Prostate gland (tissue), 2 donors: ENCODE data around the gene GRB10. TPM values are rescaled to one million over a fixed set of nuclear protein-coding genes. Genes with fewer than 3 reads are reported as not detected.
"Not testable (repeated sequence)": the region's sequence is repeated elsewhere in the genome, so short reads cannot be mapped to it uniquely, and the experiment has no call there.

Experiments used
- DNase-seq: peaks from one replicate; pipeline ENCODE4 v3.0.0-alpha.2; 2019; ENCODE audit warnings: low spot score
- H3K27ac ChIP-seq, 2 donors: fragments of 200-600 bp; sonication (generic); 2 replicates each; pipeline ENCODE4 v1.5.1; 2017 to 2019
- H3K27me3 ChIP-seq: fragments of 200-600 bp; sonication (generic); replicated peaks from 2 replicates; pipeline ENCODE4 v1.5.1; 2019; ENCODE audit not compliant: insufficient read depth
- H3K36me3 ChIP-seq, 2 donors: fragments of 200-600 bp; sonication (generic); 1 replicate in 1 of 2; 2 replicates in 1 of 2; pipeline versions ENCODE4 v1.5.1 to v1.8.1; 2017 to 2019
- H3K4me1 ChIP-seq: fragments of 200-600 bp; sonication (generic); replicated peaks from 2 replicates; pipeline ENCODE4 v1.5.1; 2019
- H3K4me3 ChIP-seq, 2 donors: fragments of 200-600 bp; sonication (generic); 2 replicates each; pipeline ENCODE4 v1.5.1; 2017 to 2019
- H3K9me3 ChIP-seq: fragments of 200-600 bp; sonication (generic); 2 replicates; pipeline ENCODE4 v1.5.1; 2017
- POLR2A ChIP-seq: fragments of 450-650 bp; IDR thresholded peaks from one replicate; pipeline ENCODE4 v1.6.1; 2016; ENCODE audit warnings: antibody characterized with exemption, mild to moderate bottlenecking
- POLR2AphosphoS5 ChIP-seq: sonication (generic); formaldehyde crosslinking; IDR thresholded peaks from one replicate; pipeline ENCODE4 v1.6.1; 2017; ENCODE audit warnings: antibody characterized with exemption
- WGBS: methylation state at CpG from one replicate; pipeline ENCODE4 v1.1.5; 2018; 5-methylcytosine and 5-hydroxymethylcytosine counted together
- intact Hi-C: fragments of 100-400 bp; cut with DNase I; formaldehyde crosslinking; loops from one replicate; pipeline ENCODE4 v1.14.2; 2022
- total RNA-seq, 2 donors: library from RNA; depleted of rRNA; stranded (reverse); fragments of >200 nt; gene quantifications; one replicate each; pipeline ENCODE4 v1.1.0, GENCODE V29; 2016
- TF ChIP-seq, protein P1 (sequence below), 4 experiments: fragments of 200-600 bp in 2 of 4; fragments of 450-650 bp in 2 of 4; sonication (generic) in 2 of 4; IDR thresholded peaks; 1 replicate in 3 of 4; 2 replicates in 1 of 4; pipeline ENCODE4 v1.5.1; 2016 to 2019; ENCODE audit warnings: antibody characterized with exemption in 4 of 4, mild to moderate bottlenecking in 2 of 4, moderate library complexity in 2 of 4

The GRB10 gene
- total RNA-seq, 2 donors from 2014 or later, result 54.3 to 63.1 TPM

DNA sequence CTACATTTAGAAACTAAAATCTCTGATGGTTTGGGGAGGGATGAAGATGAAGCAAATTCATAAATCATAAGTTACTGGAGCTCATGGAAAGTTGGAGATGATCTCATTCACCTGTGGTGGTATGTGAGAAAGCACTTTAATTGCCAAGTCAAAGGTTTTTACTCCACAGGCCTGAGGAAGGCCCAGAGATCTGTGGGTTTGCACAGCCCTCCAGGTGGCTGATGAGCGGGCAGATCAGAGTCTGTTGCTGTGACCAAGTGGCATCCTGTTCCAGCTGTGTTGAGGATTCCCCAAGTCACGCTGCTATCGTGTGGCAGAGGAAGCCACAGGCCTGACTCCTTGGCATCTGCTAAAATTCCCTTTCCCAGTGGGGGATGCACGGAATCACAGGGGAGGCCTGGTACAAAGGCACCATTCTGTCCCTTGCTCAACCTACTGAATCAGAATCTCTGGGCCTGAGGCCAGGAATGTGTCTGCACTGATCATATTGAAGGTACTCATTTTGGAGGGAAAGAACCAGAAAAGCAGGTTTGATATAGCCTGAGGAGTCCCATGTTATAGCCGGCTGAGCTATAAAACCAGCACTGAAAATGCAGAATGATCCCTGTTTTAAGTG, 197.8 kb downstream of the GRB10 start:
- Histone ChIP-seq H3K9me3 (no peaks in the 10 kb centered on the region), H3K4me1 (no peaks in the 10 kb centered on the region), H3K27ac (no peak overlapping the region), H3K27me3 (no peaks in the 10 kb centered on the region), H3K36me3 (no peaks in the 10 kb centered on the region), H3K4me3 (no peak overlapping the region)
- WGBS, result 42% methylated on average over 5 of the region's 5 CpGs
- peak; percentile 65 for DNase-seq
- TF ChIP-seq POLR2A (no peak), POLR2AphosphoS5 (no peak)
- TF ChIP-seq, protein P1, sequence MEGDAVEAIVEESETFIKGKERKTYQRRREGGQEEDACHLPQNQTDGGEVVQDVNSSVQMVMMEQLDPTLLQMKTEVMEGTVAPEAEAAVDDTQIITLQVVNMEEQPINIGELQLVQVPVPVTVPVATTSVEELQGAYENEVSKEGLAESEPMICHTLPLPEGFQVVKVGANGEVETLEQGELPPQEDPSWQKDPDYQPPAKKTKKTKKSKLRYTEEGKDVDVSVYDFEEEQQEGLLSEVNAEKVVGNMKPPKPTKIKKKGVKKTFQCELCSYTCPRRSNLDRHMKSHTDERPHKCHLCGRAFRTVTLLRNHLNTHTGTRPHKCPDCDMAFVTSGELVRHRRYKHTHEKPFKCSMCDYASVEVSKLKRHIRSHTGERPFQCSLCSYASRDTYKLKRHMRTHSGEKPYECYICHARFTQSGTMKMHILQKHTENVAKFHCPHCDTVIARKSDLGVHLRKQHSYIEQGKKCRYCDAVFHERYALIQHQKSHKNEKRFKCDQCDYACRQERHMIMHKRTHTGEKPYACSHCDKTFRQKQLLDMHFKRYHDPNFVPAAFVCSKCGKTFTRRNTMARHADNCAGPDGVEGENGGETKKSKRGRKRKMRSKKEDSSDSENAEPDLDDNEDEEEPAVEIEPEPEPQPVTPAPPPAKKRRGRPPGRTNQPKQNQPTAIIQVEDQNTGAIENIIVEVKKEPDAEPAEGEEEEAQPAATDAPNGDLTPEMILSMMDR (IDR thresholded peaks at IDR 0.05), result no peak
- intact Hi-C loops, result no loop called here

DNA sequence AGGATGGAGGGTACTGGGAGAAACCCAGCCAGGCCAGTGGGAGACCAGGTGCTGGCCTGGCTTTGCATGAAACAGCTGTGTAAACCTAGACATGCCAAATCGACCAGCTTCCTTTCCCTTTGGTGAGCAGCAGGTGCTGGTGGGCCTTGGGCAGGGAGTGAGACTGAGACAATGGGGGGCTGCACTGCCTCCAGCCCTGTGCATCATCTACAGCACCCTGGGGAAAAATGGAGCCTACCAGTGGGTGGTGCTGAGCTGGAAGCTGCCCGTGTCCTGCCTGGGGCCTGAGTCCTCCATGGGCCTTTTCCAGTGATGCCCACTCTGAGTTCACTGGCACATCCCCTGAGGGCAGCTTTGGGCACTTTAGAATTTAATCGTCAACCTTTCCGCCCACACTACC, 198.3 kb downstream of the GRB10 start:
- H3K4me3 ChIP-seq, result no peak overlapping the region
- intact Hi-C loops, result no loop called here
- H3K36me3 ChIP-seq, result no peaks in the 10 kb centered on the region
- TF ChIP-seq, protein P1 (IDR thresholded peaks at IDR 0.05), result no peak
- 78% methylated on average over 4 of the region's 4 CpGs for WGBS
- no peaks in the 10 kb centered on the region for H3K27me3 ChIP-seq
- H3K27ac ChIP-seq, result no peak overlapping the region
- DNase-seq, result no peak
- H3K9me3 ChIP-seq, result no peaks in the 10 kb centered on the region
- H3K4me1 ChIP-seq, result no peaks in the 10 kb centered on the region

DNA sequence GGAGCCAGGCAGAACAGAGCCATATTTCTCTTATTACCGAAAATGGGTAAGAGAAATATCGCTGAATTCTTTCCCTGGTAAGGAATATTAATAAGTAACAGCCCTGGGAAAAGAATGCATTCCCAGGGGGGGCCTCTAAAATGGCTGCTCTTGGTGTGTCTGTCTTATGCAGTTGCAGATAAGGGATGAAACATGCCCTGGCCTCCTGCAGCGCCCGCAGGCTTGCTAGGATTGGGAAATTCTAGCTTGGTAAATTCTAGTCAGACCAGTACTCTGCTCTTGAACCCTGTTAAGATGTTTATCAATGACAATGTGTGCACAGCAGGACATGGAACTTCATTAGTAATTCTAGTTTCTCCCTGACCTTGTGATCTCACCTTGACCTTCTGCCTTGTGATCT, 199.4 kb downstream of the GRB10 start:
- H3K4me3 ChIP-seq, H3K27me3 ChIP-seq, H3K9me3 ChIP-seq, H3K36me3 ChIP-seq, intact Hi-C loops, H3K4me1 ChIP-seq, H3K27ac ChIP-seq, DNase-seq: not testable (repeated sequence)
- 92% methylated on average over 4 of the region's 4 CpGs for WGBS

DNA sequence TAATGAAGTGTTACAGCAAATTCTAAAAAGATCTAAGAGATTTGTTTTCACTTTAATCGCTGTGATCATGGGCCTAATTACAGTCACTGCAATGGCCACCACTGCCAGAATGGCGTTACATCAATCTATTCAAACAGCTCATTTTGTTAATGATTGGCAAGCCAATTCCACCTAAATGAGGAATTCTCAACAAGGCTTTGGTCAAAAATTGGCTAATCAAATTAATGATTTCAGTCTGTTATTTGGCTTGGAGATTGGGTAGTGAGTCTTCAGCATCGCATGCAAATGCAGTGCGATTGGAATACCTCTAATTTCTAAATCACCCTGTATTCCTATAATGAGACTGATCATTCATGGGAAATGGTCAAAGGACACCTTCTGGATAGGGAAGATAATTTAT, 200.4 kb downstream of the GRB10 start:
- WGBS, result 95% methylated on average over 4 of the region's 4 CpGs
- H3K4me1 ChIP-seq, intact Hi-C loops, H3K27me3 ChIP-seq, H3K9me3 ChIP-seq, H3K27ac ChIP-seq, H3K36me3 ChIP-seq, DNase-seq, H3K4me3 ChIP-seq: not testable (repeated sequence)

DNA sequence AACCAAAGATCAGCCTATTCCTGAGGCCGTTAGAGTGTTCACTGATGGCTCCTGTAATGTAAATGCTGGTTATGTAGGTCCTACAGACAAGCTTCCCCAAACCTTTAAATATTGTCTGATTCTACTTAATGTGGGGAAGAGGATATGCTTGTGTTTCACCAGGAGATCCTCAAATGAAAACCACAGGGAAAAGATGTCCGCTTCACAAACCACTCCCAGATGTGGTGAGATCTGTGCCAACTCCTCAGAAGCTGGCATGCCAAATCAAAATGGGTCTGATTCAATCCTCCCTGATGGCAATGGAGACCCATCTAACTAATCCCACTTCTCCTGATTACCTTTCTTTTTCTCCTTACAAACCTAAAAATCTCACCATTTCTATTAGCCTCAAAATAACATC, 202.0 kb downstream of the GRB10 start:
- H3K36me3 ChIP-seq, H3K27me3 ChIP-seq, DNase-seq, H3K27ac ChIP-seq, H3K4me3 ChIP-seq, H3K9me3 ChIP-seq, H3K4me1 ChIP-seq, intact Hi-C loops: not testable (repeated sequence)
- 88% methylated on average over 2 of the region's 2 CpGs for WGBS

DNA sequence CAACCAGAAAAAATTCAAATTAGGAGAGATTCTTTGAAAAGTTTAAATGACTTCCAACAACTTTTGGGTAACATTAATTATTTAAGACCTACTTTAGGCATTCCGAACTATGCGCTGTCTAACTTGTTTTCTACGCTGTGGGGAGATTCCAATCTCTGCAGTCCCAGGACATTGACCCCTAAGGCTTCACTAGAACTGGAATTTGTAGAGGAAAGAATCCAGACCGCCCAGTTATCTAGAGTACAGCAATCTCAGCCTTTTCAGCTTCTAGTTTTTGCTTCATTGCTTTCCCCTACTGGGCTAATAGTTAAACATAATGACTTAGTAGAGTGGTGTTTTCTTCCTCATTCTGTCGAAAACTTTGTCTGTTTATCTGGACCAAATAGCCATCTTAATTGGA, 202.6 kb downstream of the GRB10 start:
- H3K27ac ChIP-seq, result no peak overlapping the region

DNA sequence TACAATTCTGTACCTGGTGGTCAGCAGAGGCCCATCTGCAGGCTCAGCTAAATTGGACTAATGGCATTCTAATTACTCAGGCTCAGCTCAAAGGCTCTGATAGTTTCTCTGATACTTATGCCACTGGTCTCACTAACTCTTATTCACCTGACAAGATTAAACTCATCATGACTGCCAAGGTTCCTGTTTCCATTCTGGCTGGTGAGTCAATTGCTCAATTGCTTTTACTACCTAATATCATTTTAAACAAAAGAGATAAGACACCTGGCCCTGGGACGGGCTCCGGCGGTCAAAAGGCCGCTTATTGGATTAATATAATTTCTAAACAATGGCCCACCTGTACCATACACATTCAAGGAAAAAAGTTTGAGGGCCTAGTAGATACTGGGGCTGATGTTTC, 204.6 kb downstream of the GRB10 start:
- H3K36me3 ChIP-seq, H3K4me3 ChIP-seq, H3K27me3 ChIP-seq, H3K9me3 ChIP-seq, H3K27ac ChIP-seq, H3K4me1 ChIP-seq, intact Hi-C loops, DNase-seq: not testable (repeated sequence)
- 86% methylated on average over 4 of the region's 4 CpGs for WGBS

More for the DNA sequence above, 202.6 kb downstream of the GRB10 start:
- intact Hi-C loops, result no loop called here
- no peak for DNase-seq
- Histone ChIP-seq H3K36me3 (no peaks in the 10 kb centered on the region), H3K9me3 (no peaks in the 10 kb centered on the region), H3K27me3 (no peaks in the 10 kb centered on the region), H3K4me3 (no peak overlapping the region), H3K4me1 (no peaks in the 10 kb centered on the region)
- WGBS, result 87% methylated on average over 5 of the region's 5 CpGs
- TF ChIP-seq, protein P1 (IDR thresholded peaks at IDR 0.05), result no peak
- TF ChIP-seq POLR2AphosphoS5 (no peak), POLR2A (no peak)
